Measurements from ENCODE around the gene SPTBN5.
A peak's percentile ranks its signal among the peaks of the same experiment; 100 is the strongest.

Gene SPTBN5

DNA sequence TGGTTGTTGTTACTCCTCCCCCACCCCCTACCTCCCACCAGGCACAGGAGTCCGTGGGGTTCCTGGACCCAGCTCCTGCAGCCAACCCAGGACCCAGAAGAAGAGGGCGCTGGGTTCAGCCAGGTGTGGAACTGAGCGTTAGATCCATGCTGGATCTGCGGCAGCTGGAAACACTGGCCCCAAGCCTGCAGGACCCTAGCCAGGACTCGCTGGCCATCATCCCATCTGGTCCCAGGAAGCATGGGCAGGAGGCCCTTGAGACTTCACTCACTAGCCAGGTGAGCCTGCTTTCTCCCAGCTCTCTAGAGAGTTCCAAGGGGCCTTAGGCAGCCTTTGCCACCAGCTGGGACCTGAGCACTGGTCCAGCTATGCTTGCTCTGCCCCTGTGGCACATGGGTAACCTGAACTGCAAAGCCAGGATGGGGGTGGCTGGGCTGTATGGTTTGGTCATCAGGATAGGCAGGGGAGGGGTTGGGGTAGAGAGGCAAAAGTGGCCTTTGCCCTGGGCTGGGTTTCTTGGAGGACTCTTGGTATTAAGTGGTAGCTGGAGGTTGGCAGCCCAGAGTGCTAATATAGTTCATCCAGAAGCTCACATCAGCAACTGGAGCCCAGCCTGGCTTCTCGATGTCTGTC is 72.9 kb downstream of the SPTBN5 start:
- no peak for DNase-seq

- DNase-seq: no peak
These were observed 74.3 kb downstream of the SPTBN5 start for GRCh38 chr15:41819455-41820050.

DNA sequence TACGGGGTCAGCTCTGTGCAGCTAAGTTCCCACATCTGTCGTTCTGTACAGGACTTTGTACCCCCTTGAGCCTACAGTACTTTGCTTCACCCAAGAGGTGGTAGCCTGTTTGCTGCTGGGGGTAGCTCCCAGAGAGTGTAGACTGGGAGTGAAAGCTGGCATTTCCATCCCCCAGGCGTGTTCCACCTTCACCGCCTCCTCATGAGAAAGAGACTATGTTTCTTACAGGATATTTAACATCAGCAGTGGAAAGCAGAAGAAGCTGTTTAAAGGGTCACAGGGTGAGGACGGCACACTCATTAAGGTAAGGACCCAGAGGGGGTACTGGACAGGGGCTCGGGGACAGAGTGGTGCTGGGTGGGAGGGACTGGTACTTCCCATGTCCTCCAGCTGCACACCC is 76.1 kb downstream of the SPTBN5 start:
- DNase-seq: no peak

- DNase-seq: no peak
These were observed 76.5 kb downstream of the SPTBN5 start for GRCh38 chr15:41817327-41817726.

DNA sequence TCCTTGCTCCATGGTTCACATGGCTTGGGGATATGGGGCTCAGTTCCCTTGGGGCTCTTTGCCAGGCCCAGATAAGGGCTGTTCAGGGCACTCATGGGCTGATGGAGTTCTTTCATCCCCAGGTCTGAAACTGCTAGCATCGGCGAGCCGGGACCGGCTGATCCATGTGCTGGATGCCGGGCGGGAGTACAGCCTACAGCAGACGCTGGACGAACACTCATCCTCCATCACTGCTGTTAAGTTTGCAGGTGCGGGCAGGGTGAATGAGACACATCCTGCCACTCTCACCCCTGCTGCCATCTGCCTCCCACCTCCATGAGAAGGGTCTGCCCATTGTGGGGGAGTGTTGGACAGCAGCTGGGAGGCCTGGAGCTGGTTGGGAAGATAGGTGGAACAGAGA is 77.1 kb downstream of the SPTBN5 start:
- DNase-seq: no peak

- DNase-seq: no peak
These were observed 79.3 kb downstream of the SPTBN5 start for GRCh38 chr15:41814534-41814933.

- no peak for DNase-seq
These were observed 80.4 kb downstream of the SPTBN5 start for GRCh38 chr15:41813426-41813825.

DNA sequence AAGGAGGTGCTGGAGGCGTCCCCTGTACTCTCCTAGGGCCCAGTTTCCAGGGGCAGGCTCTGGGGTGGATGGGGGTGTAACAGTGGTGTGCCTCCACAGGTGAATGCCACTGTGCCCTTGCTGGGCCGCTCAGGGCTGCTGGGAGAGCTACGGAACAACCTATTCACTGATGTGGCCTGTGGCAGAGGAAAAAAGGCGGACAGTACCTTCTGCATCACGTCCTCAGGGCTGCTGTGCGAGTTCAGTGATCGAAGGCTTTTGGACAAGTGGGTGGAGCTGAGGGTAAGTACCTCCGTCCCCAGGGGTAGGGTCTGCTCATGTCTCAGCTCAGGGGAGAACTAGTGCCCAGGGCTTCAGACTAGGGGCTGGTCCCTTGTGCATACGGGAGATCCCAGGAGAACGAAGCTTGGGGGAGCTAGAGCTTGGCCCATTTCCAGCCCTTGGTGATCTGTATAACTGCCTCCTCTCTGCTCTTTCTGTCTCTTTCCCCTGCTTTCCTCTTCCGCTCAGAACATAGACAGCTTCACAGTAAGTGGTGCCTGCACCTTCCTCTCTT is 81.0 kb downstream of the SPTBN5 start:
- no peak for DNase-seq

DNA sequence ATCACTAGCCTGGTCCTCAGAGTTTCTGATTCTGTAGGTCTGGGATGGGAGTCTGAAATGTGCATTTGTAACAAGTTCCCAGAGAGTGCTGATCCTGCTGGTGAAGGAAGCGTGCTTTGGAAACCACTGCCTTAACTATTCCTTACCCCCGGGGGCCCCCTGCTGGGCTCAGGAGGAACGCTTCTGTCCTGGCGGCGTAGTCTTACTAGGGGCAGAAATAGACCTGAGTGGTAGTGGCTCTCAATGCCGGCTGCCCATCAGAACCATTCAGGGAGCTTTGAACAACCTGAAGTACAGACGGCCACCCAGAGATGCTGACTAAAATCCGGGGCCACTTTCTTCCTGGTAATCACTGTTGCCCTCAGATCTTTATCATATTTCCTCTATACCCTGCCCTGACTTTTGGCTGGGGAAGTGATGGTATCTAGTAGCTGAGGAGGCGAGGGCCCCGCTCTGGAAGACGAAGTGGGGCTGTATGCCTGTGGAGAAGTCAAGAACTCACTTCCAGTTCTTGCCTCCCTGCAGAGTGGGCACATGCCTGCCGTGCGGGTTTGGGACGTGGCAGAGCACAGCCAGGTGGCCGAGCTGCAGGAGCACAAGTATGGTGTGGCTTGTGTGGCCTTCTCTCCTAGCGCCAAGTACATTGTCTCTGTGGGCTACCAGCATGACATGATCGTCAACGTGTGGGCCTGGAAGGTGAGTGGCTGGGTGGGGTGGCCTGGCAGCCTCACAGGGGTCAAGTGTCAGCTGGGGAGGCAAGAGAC is 82.2 kb downstream of the SPTBN5 start:
- DNase-seq: peak; percentile 61

DNA sequence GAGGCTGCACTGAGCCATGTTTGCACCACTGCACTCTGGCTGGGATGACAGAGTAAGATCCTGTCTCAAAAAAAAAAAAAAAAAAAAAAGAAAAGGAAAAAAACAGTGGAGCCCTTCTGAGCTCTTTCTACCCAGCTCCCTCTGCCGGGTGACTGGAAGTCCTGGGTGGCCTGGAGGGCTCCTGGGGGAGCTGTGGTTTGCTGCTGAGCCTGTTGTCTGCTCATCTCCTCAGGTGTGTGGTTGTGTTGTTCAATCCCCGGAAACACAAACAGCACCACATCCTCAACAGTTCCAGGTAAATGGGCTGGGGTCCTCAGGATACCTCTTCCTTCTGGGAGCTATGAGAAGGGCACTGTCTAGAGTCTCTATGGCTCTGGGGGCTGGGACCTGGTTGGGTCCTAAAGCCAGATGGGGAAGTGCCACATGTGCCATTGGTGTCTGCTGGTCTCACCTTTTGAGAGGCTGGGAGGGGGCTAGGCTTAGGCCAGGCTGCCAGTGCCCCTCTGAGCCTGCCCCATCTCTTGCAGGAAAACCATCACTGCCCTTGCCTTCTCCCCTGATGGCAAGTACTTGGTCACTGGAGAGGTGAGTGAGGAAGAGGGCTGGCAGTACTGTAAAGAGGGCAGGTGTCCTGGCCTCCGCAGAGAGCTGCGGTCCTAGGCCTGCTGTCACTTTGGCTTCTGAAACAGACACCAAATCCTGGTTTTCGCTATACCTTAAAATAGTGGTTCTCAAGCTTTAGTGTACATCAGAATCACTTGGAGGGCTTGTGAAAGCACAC is 83.0 kb downstream of the SPTBN5 start:
- no peak for DNase-seq

GRCh38 chr15:41809526-41810220 is 84.2 kb downstream of the SPTBN5 start:
- no peak for DNase-seq

GRCh38 chr15:41809121-41809520 is 84.7 kb downstream of the SPTBN5 start:
- peak; percentile 12 for DNase-seq

DNA sequence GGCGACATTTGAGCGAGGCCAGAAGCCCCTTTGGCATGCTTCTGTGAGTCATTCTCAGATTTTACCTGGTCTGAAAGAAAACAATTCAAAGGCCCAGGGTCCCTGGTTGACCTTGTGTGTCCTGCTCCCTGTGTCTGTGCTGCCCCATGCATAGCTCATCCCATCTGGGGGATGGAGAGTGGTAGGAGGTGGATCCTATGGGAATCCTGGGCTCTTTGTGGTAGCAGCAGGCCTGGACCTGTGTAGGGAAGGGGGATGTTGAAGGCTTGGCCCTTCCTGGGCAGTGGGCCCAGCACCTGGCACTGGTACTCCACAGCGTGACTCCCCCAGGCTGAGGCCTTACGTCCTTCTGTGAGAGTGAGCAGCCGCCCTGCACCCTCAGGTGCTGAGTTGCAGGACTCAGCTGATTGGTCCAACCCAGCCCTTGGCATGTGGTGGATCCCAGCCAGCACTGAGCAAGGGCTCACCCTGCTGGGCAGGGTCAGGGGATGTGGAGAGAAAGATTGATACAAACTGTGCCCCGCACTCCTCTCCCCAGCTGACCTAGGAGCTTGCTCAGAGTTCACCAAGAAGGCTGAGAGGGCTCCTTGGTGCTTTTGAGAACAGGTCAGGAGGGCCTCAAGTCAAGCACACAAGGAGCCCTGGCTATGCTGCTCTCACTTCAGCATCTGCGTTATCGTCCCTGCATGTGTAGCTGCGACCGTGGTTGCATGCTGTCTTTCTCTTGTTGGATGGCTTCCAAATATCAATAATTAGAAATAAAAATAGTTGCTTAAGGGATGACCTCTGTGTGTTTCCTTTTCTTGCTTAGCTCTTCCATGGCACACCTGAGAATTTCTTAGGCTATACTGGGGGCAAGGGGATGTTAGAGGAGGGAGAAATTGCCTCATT is 87.3 kb downstream of the SPTBN5 start:
- DNase-seq: peak; percentile 22

GRCh38 chr15:41805711-41806110 is 88.1 kb downstream of the SPTBN5 start:
- DNase-seq: no peak

GRCh38 chr15:41804916-41805666 is 88.8 kb downstream of the SPTBN5 start:
- DNase-seq: no peak

- DNase-seq: no peak
These were observed 89.5 kb downstream of the SPTBN5 start for GRCh38 chr15:41804361-41804760.

- peak; percentile 24 for DNase-seq
These were observed 91.9 kb downstream of the SPTBN5 start for GRCh38 chr15:41801850-41802455.

GRCh38 chr15:41801185-41801584 is 92.7 kb downstream of the SPTBN5 start:
- DNase-seq: no peak

DNA sequence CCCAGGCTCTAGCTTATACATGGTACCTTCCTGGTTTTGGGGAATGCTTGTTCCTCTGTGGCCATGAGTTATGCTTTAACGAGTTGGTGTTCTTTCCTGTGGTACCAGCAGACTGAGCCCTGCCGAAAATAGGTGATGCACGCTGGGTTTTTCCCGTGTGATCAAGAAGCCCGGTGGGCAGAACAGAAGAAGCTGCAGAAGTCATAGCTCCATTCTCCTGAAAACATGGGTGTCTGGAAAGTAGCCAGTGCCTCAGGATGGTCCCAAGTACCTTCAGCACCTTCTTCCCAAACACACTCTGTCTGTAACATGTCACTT is 94.4 kb downstream of the SPTBN5 start:
- no peak for DNase-seq

Measured in kidney glomerular epithelial cell (primary cell).